ENCODE measurements around the gene BSPRY.

DNA sequence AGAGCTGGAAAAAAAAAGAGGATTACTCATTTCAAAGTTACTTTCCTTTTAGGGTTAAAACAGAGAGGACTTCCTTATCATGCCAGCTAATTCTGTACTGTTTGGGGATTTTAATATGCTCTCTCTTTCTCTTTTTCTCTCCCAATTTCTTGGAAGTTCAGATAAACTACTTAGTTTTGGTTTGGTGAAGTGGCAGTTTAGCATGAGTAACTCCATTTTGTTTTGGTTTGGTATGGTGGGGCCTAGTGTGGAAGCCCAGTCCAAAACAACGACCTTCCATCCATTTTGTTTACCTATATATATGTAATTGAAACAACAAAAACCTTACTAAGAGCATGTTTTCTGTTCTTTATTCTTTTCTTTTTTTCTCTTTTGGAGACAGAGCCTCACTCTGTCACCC is 3.7 kb upstream of the BSPRY start:
- TF ChIP-seq GATA2 (IDR thresholded peaks at IDR 0.05; ENCODE audit: low read depth, low read length) (no peak), GATA3 (IDR thresholded peaks at IDR 0.05; ENCODE audit: low read depth, low read length) (no peak)
